Measurements from ENCODE around the gene KPNB1.

KPNB1 gene

GRCh38 chr17:47684535-47685193 lies 34.9 kb downstream of the KPNB1 start:
- H3K4me3 ChIP-seq (ENCODE audit: low read depth, low read length): no peak overlapping the region
- TF ChIP-seq CTCF (IDR thresholded peaks at IDR 0.05; ENCODE audit: low read depth, low read length, missing control alignments): no peak
- no peak for DNase-seq (ENCODE audit: low read depth)

- no peak for TF ChIP-seq CTCF (IDR thresholded peaks at IDR 0.05; ENCODE audit: low read depth, low read length, missing control alignments)
- no peak for DNase-seq (ENCODE audit: low read depth)
- H3K4me3 ChIP-seq (ENCODE audit: low read depth, low read length): no peak overlapping the region
Measured at GRCh38 chr17:47685556-47686275, 36.0 kb downstream of the KPNB1 start.

GRCh38 chr17:47686276-47686635 lies 36.5 kb downstream of the KPNB1 start:
- no peak overlapping the region for H3K4me3 ChIP-seq (ENCODE audit: low read depth, low read length)
- no peak for DNase-seq (ENCODE audit: low read depth)
- no peak for TF ChIP-seq CTCF (IDR thresholded peaks at IDR 0.05; ENCODE audit: low read depth, low read length, missing control alignments)

GRCh38 chr17:47686664-47687327 lies 37.1 kb downstream of the KPNB1 start:
- H3K4me3 ChIP-seq (ENCODE audit: low read depth, low read length): no peak overlapping the region
- TF ChIP-seq CTCF (IDR thresholded peaks at IDR 0.05; ENCODE audit: low read depth, low read length, missing control alignments): no peak
- no peak for DNase-seq (ENCODE audit: low read depth)

- DNase-seq (ENCODE audit: low read depth): no peak
- no peak for TF ChIP-seq CTCF (IDR thresholded peaks at IDR 0.05; ENCODE audit: low read depth, low read length, missing control alignments)
- H3K4me3 ChIP-seq (ENCODE audit: low read depth, low read length): no peak overlapping the region
Measured at GRCh38 chr17:47687328-47687690, 37.6 kb downstream of the KPNB1 start.

- no peak overlapping the region for H3K4me3 ChIP-seq (ENCODE audit: low read depth, low read length)
- no peak for DNase-seq (ENCODE audit: low read depth)
- no peak for TF ChIP-seq CTCF (IDR thresholded peaks at IDR 0.05; ENCODE audit: low read depth, low read length, missing control alignments)
Measured at GRCh38 chr17:47687748-47688147, 38.0 kb downstream of the KPNB1 start.

Data from GM12864 (cell line).